NCI-H446 treated with DMSO at 0.1 percent for 48 hours (cell line): ENCODE data around the gene EHHADH.
"Not testable (repeated sequence)": the region's sequence is repeated elsewhere in the genome, so short reads cannot be mapped to it uniquely, and the experiment has no call there.

ENCODE experiments used
- DNase-seq: peaks from one replicate; lab custom pipeline; 2025; lab: John Stamatoyannopoulos, UW

The EHHADH gene

DNA sequence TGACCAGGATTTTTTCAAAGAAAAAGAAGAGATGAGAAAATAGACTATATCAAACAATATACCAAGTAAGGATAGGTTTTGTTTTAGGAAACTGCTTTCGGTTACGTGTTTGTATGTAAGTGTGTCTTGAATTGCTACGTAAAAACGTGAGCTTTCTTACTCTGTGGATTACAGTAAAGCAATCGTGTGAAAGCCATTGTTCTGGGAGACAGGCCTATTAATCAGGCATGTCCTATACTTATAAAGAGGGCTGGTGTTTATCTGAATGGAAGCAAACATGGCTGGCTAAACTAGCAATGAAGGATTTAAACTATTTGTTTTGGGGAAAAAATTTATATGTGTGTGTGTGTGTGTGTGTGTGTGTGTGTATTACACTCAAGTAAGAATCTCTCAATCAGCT, 2.6 kb downstream of the EHHADH start:
- no peak for DNase-seq

DNA sequence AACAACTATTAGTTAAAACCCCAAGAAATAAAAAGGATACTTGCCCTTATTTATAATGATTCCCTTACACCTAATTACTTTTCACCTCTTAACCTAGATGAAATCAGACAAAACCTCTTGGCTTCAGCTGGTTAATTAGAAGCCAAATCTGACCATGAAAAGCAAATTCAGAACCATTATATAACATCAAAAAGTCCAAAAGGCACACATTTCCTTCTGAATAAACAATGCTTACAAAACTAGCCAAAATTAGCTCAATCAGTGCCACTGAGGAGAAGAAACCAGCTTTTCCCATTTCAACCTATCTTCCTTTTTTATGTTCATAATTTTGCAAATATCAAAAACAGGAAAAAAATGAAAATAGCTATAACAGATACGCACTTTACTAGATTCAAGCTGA, 3.2 kb downstream of the EHHADH start:
- DNase-seq: no peak

DNA sequence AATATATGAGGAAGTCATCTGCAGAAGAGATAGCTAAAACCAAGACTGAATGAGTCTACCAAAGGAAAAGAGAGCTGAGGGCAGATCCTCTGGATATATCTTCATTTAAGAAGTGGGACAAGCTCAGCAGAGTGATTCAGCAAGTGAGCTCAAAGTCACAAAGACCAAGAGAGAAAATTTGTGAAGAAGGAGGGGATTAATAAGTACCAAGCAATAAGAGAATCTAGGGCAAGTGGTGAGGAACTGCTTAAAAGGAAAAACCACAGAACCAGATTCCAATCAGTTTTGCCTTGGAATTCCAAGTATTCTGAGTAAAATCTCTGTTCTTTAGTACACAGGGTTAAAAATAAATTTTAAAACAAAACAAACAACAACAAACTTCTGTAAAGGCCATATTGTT, 3.6 kb downstream of the EHHADH start:
- no peak for DNase-seq

DNA sequence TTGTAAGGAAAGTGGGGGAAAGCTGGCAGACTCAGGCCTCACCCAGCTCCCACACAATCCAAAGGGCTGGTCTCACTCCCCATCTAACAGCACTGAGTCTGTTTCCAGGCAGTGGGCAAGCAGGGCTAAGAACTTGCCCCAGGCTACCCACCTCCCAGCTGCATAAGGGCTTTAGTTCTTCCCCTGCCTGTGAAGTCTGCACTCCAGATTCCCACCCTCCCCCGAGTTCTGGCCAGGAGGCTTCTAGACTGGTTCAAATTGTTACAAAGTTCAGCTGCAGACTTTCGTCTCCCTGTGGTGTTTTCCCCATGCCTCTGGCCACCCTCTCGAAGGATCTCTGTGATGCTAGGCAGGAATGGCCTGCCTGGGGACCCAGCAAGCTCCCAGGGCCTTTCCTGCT, 11.2 kb downstream of the EHHADH start:
- DNase-seq: no peak

DNA sequence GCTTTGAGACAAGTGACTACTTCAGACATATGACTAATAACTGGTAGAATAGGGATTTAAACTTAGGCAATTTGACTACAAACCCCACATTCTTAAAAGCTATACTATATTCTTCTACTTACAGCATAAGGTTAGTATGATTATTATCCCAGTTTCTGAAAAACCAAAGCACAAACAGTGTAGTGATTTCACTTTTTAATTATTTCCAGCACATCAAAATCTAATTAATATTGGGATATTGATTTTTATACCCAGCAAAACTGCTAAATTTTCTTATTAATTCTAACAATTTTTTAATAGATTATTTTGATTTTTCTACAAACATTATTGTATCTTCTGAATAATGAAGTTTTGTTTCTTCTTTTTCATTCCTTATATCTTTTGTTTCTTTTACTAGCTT, 16.9 kb downstream of the EHHADH start:
- DNase-seq: no peak

DNA sequence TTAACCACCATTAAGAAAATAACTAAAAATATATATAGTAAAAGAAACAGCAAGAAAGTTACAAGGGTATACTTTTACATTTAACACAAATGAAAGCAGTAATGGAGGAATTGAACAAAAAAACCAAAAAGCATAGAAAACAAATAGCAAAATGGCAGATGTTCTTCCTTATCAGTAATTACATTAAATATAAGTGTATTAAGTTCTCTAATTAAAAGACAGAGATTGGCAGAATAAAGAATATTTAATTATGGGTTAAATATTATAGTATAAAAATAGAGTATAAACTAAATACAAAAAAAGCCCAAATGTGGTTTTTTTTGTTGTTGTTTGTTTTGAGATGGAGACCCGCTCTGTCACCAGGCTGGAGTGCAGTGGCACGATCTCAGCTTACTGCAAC, 20.5 kb downstream of the EHHADH start:
- no peak for DNase-seq

DNA sequence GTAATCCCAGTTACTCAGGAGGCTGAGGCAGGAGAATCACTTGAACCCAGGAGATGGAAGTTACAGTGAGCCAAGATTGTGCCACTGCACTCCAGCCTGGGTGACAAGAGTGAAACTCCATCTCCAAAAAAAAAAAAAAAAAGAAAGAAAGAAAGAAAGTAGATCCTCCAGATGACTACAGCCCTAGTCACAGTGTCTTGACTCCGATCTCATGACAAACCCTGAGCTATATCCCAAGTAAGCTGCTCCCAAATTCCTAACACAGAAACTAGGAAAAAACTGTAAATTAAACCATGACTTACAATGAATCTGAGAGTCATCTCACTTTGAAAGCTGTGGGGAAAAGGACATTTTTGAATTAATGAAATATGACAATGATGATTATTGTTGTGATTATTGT, 27.3 kb downstream of the EHHADH start:
- not testable (repeated sequence) for DNase-seq

DNA sequence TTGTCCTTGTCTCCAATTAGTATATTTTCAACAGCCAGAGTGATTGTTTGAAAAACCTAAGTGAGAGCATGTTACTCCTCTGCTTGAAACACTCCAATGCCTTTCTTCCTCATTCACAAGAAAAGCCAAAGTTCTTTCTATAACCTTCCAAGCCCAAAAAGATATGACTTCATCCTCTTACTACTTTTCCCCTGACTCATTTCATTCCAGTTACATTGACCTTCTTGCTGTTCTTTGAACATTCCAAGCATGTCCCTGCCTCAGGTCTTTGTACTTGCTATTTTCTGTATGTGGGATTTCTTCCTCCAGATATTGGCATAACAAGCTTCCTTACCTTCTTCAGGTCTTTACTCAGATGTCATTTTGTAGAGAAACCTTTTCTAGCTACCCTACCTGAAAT, 28.3 kb downstream of the EHHADH start:
- DNase-seq: no peak

DNA sequence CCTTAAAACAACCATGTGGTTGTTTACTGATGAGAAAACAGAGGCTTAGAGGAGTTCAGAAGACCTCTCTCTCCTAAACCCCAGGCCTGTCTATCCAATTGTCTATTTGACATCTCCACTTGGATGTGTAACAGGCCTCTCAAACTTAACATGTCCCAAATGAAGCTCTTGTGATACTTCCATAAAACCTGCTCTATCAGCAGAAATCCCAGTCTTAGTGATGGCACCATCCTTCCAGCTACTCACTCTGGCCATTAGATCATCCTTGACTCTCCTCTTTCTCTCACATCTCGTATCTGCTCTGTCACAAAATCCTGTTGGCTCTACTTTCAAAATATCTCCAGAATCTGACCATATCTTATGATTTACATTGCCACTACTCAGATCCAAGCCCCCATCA, 28.8 kb downstream of the EHHADH start:
- no peak for DNase-seq

DNA sequence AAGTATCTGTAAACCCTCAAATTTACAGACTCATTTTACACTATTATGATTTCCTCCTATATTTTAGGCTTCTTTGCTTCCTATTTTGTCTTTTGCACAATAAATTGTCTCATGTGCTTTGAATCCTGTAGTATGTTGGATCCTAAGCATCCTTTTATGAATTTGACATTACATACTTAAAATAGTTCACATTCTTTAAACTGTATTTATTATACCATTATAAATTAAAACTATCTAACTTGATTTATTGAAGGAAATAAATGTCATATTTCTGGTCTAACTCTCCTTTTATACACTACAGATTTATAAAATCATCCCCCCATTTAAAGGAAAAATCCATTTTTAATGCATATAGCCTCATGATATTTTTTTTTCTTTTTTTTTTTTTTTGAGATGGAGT, 32.6 kb downstream of the EHHADH start:
- DNase-seq: no peak

DNA sequence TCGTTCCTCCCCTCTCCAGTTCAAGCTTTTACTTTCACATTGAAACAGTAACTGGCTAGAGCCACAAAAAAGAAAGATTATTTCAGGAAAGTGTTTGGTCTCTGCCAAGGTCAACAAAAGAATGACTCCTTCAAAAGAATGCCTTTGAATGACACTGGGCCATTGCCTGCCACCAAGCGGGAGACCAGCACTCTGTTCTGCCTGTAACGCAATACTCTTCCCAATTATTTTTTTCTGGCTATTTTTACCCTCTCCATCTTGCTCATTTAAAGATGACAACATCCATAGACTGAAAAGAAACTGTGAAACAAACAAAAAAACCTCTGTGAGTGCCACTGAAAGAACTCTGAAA, 37.3 kb downstream of the EHHADH start:
- DNase-seq: no peak

DNA sequence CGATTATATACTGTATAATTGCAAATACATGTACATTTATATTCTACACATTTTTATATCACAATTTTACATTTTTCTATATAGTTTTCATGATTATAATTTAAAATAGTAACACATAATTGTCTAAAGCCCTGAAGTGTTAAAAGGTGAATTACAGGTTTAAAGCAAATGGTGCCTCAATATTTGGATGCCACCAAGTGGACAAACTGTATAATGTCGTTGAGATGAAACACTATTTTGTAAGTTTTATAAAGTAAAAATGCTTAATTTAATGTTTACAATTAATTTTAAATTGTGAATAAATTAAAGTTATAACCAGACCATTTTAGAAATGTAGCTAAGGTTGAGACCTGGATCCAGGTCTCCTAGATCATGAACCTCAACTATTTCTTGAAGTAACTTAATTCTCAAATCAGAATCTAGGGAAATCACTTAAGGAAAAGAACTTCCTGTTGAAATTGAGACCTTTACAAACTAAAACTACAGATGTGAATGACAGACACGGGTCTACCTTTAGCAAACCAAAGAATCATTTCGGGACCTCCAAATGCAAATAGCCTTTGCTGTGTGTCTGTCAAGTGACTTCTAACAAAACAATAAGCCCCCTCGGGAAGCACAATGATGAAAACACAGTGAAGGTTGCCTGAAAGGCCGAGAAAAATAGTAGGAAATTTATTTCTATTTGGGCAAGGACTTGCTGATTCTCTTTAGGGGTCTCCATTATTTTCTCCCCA, 37.8 kb downstream of the EHHADH start:
- DNase-seq: no peak

DNA sequence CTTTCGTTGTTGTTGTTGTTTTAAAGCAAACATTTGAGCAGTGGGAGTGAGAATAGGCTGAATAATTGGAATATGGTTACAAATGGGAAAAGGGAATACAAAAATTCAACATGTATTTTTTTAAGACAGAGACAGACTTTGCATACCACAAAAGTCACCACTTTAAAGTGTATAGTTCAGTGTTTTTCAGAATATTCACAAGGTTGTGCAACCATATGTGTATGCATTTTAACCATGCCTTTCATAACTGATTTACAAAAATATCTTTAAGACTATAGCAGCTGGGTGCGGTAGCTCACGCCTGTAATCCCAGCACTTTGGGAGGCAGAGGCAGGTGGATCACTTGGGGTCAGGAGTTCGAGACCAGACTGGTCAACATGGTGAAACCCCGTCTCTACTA, 41.3 kb downstream of the EHHADH start:
- DNase-seq: no peak

DNA sequence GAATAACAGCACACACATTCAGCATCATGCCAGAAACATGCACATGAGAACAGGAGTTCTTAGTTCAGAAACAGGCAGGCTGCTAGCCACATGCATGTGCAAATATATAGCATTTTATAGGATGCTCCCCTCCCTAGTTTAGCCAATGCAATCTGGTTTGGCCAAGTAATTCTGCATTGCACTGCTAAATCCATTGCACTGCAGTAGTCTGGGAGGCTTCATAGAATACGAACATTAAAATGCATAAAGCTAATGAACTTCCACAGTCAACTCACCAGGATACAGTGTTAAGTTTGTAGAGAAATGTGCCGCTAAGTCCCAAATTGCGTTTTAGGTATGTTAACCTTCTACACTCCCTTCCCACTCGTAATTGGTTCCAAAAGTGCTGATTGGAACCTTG, 41.8 kb downstream of the EHHADH start:
- no peak for DNase-seq

DNA sequence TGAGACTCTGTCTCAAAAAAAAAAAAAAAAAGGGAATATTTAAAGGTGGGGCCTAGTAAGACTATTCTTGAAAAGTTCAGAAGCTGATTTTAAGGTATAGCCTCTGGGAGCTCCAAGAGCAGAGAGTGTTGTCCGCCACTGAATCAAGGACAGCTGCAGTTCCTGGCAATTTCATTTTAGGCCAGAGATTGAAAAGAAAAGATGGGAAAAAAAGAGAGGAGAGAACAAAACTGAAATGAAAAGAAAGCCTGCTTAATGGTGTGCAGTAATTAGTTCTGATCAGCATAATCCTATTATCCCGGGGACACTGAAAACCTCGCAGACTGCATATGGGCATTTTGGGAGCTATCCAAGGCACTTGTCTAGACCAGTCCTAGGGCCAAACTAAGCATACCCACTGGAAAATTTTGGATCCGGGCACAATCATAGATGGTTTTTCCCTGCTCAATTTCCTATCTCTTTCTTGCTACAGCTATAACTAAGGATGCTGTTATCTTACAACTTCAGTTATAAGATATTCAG, 43.2 kb downstream of the EHHADH start:
- DNase-seq: peak; percentile 91

DNA sequence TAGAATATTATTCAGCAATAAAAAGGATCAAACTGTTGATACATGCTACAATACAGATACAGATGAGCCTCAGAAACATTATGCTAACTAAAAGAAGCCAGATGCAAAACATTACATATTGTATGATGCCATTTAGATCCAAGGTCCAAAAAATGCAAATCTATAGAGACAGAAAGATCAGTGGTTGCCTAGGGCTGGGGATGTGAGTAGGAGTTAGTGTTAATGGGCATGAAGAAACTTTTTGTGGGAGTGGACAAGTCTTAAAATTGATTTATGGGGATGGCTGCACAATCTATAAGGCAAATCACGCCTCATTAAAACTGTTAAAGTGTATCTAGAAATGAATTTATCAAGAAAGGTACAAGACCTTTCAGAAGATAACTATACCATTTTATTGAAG, 45.0 kb downstream of the EHHADH start:
- DNase-seq: no peak

DNA sequence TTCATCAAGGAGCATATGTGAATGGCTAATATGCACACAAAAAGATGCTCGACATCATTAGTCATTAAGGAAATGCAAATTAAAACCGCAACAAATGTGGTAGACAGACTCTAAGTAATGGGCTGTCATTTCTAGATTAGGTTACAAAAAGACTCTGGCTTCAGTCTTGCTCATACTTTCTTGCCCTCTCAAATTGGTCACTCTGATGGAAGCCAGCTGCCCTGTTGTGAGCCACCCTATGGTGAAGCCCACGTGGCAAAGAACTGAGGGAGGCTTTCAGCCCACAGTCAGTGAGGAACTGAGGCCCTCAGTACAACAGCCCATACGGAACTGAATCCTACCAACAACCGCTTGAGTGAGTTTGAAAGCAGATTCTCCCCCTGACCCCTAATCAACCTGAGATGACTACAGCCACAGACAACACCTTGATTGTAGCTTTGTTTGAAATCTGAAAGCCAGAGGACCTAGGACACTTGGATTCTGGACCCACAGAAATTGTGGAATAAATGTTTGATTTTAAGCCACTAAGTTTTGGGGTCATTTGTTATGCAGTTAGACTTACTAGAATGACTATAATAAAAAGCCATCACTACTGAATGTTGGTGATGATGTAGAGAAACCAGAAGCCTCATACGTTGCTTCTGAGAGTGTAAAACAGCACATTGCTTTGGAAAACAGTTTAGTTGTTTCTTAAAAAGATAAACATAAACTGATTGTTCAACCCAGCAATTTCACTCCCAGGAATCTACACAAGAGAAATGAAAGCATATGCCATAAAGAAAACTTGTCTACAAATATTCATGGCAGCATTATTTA, 45.7 kb downstream of the EHHADH start:
- peak; percentile 54 for DNase-seq

DNA sequence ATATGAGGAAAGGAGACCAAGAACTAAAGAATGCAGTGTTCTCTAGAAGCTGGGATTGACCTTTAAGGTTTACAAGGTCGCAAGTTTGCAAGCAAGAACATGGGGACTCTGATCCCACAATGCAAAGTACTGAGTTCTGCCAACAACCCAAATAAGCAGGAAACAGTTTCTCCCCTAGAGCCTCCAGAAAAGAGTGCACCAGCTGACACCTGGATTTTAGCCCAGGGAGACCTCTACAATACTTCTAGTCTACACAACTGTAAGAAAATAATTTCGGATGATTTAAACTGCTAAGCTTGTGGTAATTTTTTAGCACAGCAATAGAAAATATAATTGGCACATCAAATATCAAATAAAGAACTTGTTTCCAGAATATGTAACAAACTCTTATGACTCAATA, 46.4 kb downstream of the EHHADH start:
- peak; percentile 54 for DNase-seq

DNA sequence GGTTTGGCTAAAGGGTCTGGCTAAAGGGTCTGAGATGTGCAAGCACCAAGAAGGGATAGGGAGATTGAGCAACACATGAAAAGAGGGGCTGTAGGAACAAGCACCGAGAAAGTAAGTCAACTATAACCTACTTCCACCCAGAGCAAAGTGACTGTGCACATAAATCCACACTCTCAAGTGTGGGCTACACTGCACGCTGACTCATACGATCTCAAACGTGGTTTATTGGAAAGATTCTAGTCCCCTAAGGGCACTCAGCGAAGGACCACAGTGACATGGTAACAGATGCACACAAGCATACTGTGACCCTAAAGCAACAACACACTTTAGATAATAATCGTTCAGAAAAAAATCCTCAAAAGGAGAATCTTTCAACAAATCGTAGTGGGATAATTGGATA, 48.0 kb downstream of the EHHADH start:
- DNase-seq: no peak

DNA sequence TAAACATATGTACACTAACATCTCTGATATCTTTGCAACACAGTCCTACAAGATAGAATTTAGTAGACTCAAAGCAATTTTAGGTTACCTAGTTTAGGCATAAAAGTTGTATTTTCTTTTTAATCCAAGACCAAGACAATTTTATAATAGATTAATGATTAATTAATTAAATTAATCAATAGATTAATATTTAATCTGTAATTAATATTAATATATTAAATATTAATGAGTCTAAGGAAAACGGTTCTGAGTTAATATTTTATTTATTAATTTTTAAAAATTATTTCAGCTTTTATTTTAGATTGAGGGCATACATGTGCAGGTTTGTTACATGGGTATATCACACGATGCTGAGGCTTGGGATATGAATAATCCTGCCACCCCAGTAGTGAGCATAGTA, 49.0 kb downstream of the EHHADH start:
- DNase-seq: no peak

DNA sequence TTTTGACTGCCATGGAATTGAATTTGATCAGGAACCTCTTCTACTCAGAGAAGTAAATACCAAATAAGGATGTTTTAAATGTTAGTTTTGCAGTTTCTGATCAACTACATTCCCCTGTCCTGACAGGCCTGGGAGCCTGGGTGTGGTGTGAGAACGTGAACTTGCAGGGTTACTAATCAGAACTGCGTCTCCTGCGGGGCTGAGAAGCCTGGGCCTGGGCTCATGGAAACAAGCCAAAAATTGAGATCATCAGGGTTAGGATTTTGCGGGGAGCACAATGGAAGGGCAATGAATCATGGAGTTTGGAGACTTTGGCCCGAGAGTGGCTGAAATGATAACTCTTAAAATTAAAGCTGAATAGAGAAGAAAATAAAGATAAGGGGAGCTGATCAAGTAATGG, 53.2 kb downstream of the EHHADH start:
- no peak for DNase-seq

DNA sequence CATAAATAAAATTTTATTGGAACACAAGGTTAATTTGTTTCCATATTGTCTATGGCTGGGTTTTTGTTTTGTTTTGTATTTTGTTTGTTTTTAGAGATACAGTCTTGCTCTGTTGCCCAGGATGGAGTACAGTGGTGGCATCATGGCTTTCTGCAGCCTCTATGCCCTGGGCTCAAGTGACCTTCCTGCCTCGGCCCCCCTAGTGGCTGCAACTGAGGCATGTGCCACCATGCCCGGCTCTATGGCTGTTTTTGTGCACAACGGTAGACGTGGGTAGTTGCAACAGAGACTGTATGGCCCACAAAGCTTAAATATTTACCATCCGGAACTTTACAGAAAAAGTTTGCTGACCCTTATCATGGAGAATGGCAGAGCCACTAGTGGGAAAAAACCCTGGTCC, 54.2 kb downstream of the EHHADH start:
- no peak for DNase-seq

DNA sequence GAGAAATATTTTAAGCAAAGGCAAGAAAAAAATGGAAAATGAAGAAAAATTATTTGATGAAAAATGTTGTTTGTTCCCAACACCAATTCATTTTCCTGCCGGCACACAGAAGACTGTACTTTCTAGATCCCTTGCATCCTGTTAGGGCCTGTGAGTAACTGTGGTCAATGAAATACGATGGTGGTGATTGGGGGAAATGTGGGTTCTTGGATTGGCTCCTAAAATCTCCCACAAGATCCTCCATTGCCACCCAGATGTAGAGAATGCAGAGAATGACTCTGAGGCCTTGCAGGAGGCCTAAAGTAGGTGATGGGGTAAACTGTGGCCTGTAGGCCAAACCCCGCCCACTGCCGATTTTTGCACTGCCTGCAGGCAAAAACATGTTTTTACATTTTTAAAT, 54.6 kb downstream of the EHHADH start:
- DNase-seq: no peak

DNA sequence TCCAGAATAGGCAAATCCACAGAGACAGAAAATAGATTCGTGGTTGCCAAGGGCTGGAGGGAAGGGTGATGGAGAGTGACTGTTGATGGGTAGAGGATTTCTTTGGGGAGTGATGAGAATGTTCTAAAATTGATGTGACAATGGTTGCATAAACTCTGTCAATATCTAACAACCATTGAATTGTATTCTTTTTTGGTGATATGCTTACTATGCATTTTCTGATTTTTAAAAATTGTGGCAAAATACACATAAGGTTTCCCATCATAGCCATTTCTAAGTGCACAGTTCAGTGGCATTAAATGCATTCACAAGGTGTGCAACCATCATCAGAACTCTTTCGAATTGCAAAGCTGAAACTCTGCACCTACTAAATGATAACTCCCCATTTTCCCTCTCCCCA, 56.8 kb downstream of the EHHADH start:
- no peak for DNase-seq
